ENCODE results near the gene MYZAP. TPM values are rescaled to one million over a fixed set of nuclear protein-coding genes. Genes with fewer than 3 reads are reported as not detected.

Gene MYZAP
- total and polyA plus RNA-seq, 9 of the 15 experiments (the other 6 are each of a cell fraction or from before 2014, with no cell fraction given) = 0.03 TPM; not detected in 8

DNA sequence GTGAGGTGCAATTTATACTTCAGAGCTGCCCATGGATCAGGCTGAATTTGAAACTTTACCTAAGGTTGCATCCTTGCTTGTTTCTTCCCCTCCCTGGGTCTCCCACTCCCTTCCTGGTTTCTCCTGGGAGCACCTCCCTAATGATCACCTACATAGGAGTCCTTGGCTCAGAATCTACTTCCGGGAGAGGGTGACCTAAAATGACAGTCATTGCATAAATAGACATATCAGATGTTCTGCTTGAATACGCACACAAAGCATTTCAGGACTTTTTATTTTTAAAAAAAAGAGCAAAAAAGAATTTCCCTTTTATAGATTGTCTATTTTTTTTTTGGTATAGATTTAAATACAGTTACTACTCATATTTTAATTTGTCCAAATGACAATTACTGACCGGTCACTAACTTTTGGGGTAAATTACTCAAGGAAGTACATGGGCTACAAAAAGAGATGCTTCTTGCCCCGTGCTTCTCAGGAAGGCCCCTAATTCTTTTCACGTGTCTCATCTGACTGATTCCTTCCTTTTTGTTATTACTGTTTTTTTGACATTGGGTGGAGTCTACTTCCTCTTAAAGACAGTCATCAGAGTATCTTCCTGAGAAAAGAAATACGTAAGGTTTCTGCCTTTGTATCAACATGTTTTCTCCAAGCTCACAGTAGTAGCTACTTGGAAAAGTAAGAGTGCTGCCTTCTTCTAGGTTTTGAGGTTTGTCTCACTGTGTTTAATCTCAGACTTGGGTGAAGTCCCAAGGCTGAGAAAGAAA, 4.9 kb upstream of the MYZAP start:
- Histone ChIP-seq H3K9me3 (replicated peaks; ENCODE audit: control insufficient read depth, insufficient read depth, low read depth, low read length) (no peaks in the 10 kb centered on the region), H3K79me2 (ENCODE audit: control insufficient read depth, insufficient read depth, low read length) (no peaks in the 10 kb centered on the region), H3K4me1 (replicated peaks in 1 of 2; ENCODE audit: control insufficient read depth in 2 of 2, insufficient read depth in 2 of 2, low read length in 2 of 2) (peaks cover 0 to 6% of the 10 kb centered on the region in 2 experiments; a peak in 1 of 5 replicates), H3K4me3 (no peak overlapping the region), H2AFZ (ENCODE audit: low read depth, low read length) (no peak overlapping the region), H3K36me3 (ENCODE audit: control insufficient read depth, insufficient read depth, low read length) (no peaks in the 10 kb centered on the region), H3K27me3 (ENCODE audit: control insufficient read depth in 2 of 2, insufficient read depth in 2 of 2, low read length in 2 of 2) (peaks cover 15 to 23% of the 10 kb centered on the region in 2 experiments; a peak in 4 of 5 replicates), H3K4me2 (ENCODE audit: insufficient read depth, low read length) (no peak overlapping the region), H3K27ac (ENCODE audit: extremely low read depth, low read depth, low read length) (no peak overlapping the region), H3K9me1 (ENCODE audit: control insufficient read depth, insufficient read depth, low read length) (no peaks in the 10 kb centered on the region), H4K20me1 (replicated peaks; ENCODE audit: control insufficient read depth, insufficient read depth, low read length) (no peaks in the 10 kb centered on the region), H3K9ac (ENCODE audit: insufficient read depth in 1 of 2, low read depth in 2 of 2, low read length in 2 of 2) (no peak overlapping the region)
- WGBS (ENCODE audit: insufficient coverage, low coverage, missing lambda C conversion rate) = 2% methylated on average over 6 of the region's 6 CpGs
- TF ChIP-seq CBFB (CRISPR knock-in tag; IDR thresholded peaks at IDR 0.05) (no peak), ZFPM2 (CRISPR knock-in tag; IDR thresholded peaks at IDR 0.05) (no peak), HNRNPUL1 (IDR thresholded peaks at IDR 0.05; ENCODE audit: low read length) (no peak), SAFB (IDR thresholded peaks at IDR 0.05; ENCODE audit: borderline replicate concordance, low read depth, low read length) (no peak), RBM34 (IDR thresholded peaks at IDR 0.05; ENCODE audit: borderline replicate concordance, insufficient read depth, low read length) (no peak), TCFL5 (CRISPR knock-in tag; conservative IDR thresholded peaks at IDR 0.05) (no peak), PHF8 (IDR thresholded peaks at IDR 0.05; ENCODE audit: borderline replicate concordance, low read length) (no peak), ILF3 (IDR thresholded peaks at IDR 0.05; ENCODE audit: borderline replicate concordance) (no peak), ETV1 (tag; conservative IDR thresholded peaks at IDR 0.05; ENCODE audit: low read depth) (no peak), SAFB2 (IDR thresholded peaks at IDR 0.05; ENCODE audit: borderline replicate concordance, low read depth, low read length, severe bottlenecking) (no peak), ARID2 (IDR thresholded peaks at IDR 0.05) (no peak), SMARCA5 (IDR thresholded peaks at IDR 0.05) (no peak), ZNF316 (IDR thresholded peaks at IDR 0.05) (no peak)
- ChIA-PET POLR2A (no interaction called here), CTCF (ENCODE audit: low intra/inter-chr PET ratio) (no interaction called here)
- DNase-seq (ENCODE audit: extremely low read depth in 1 of 4, low spot score in 3 of 4) = no peak
- no TSS peak for BruUV-seq (replicated peaks)
- intact Hi-C loops (cut with micrococcal nuclease) (no loop called here), in situ Hi-C loops (cut with MboI) (no loop called here)
- no peak for ATAC-seq
- FAIRE-seq = no peak
